ENCODE data around the gene ZNF750.

The ZNF750 gene

GRCh38 chr17:82872591-82873520 lies 33.0 kb upstream of the ZNF750 start:
- DNase-seq: no peak

- no peak for DNase-seq
These were observed 32.1 kb upstream of the ZNF750 start for GRCh38 chr17:82871776-82872561.

- no peak for DNase-seq
These were observed 31.4 kb upstream of the ZNF750 start for GRCh38 chr17:82871056-82871775.

- DNase-seq: no peak
These were observed 30.7 kb upstream of the ZNF750 start for GRCh38 chr17:82870541-82870940.

GRCh38 chr17:82870091-82870491 lies 30.3 kb upstream of the ZNF750 start:
- no peak for DNase-seq

GRCh38 chr17:82869536-82869935 lies 29.7 kb upstream of the ZNF750 start:
- DNase-seq: no peak

GRCh38 chr17:82868715-82869131 lies 28.9 kb upstream of the ZNF750 start:
- no peak for DNase-seq

- DNase-seq: no peak
These were observed 28.0 kb upstream of the ZNF750 start for GRCh38 chr17:82867763-82868325.

- no peak for DNase-seq
These were observed 26.9 kb upstream of the ZNF750 start for GRCh38 chr17:82866590-82867191.

GRCh38 chr17:82865774-82866395 lies 26.1 kb upstream of the ZNF750 start:
- DNase-seq: no peak

- DNase-seq: no peak
These were observed 25.5 kb upstream of the ZNF750 start for GRCh38 chr17:82865274-82865673.

- no peak for DNase-seq
These were observed 25.0 kb upstream of the ZNF750 start for GRCh38 chr17:82864713-82865248.

GRCh38 chr17:82863941-82864712 lies 24.3 kb upstream of the ZNF750 start:
- DNase-seq: no peak

GRCh38 chr17:82863383-82863940 lies 23.6 kb upstream of the ZNF750 start:
- no peak for DNase-seq

- no peak for DNase-seq
These were observed 23.0 kb upstream of the ZNF750 start for GRCh38 chr17:82862737-82863382.

- DNase-seq: no peak
These were observed 22.4 kb upstream of the ZNF750 start for GRCh38 chr17:82862191-82862590.

GRCh38 chr17:82861393-82861775 lies 21.6 kb upstream of the ZNF750 start:
- DNase-seq: no peak

GRCh38 chr17:82860606-82861392 lies 21.0 kb upstream of the ZNF750 start:
- no peak for DNase-seq
